Liver (tissue), 3 donors: ENCODE results near the gene PIGP.

Experiments
- EGR1 ChIP-seq, 2 donors: IDR thresholded peaks; 2 replicates each; pipeline ENCODE4 v1.6.1; 2016 to 2018; ENCODE audit warnings: antibody characterized with exemption in 2 of 2, low read depth in 2 of 2
- GABPA ChIP-seq, 2 donors: IDR thresholded peaks in 1 of 2; conservative IDR thresholded peaks in 1 of 2; 2 replicates each; pipeline ENCODE4 v1.6.1; 2016; ENCODE audit warnings: antibody characterized with exemption in 2 of 2, mild to moderate bottlenecking in 1 of 2, moderate library complexity in 1 of 2
- HNF4G ChIP-seq: IDR thresholded peaks from 2 replicates; pipeline ENCODE4 v1.6.1; 2016; ENCODE audit warnings: antibody characterized with exemption
- JUND ChIP-seq, 2 donors: IDR thresholded peaks; 2 replicates each; pipeline ENCODE4 v1.6.1; 2016; ENCODE audit warnings: antibody characterized with exemption in 2 of 2
- MAX ChIP-seq: IDR thresholded peaks from 2 replicates; pipeline ENCODE4 v1.6.1; 2016; ENCODE audit warnings: antibody characterized with exemption
- RAD21 ChIP-seq, 2 donors: IDR thresholded peaks; 2 replicates each; pipeline ENCODE4 v1.6.1; 2016; ENCODE audit warnings: antibody characterized with exemption in 2 of 2, mild to moderate bottlenecking in 2 of 2
- SP1 ChIP-seq: IDR thresholded peaks from 2 replicates; pipeline ENCODE4 v1.6.1; 2018; ENCODE audit warnings: antibody characterized with exemption, mild to moderate bottlenecking
- TAF1 ChIP-seq: conservative IDR thresholded peaks from 2 replicates; pipeline ENCODE4 v1.6.1; 2016; ENCODE audit warnings: antibody characterized with exemption, mild to moderate bottlenecking
- YY1 ChIP-seq: IDR thresholded peaks from 2 replicates; pipeline ENCODE4 v1.6.1; 2016; ENCODE audit warnings: antibody characterized with exemption, mild to moderate bottlenecking
- TF ChIP-seq, protein P1 (sequence below): fragments of 150-350 bp; IDR thresholded peaks from 2 replicates; pipeline ENCODE4 v1.5.1; 2017; ENCODE audit warnings: improper control_type of control experiment, low read depth, low read length; ENCODE audit not compliant: missing input control
- TF ChIP-seq, protein P2 (sequence below): IDR thresholded peaks from 2 replicates; pipeline ENCODE4 v1.6.1; 2016; ENCODE audit warnings: antibody characterized with exemption
- TF ChIP-seq, protein P3 (sequence below): IDR thresholded peaks from 2 replicates; pipeline ENCODE4 v1.6.1; 2016; ENCODE audit warnings: antibody characterized with exemption, mild to moderate bottlenecking
- donor health status: healthy.
- donor health status: healthy.

DNA sequence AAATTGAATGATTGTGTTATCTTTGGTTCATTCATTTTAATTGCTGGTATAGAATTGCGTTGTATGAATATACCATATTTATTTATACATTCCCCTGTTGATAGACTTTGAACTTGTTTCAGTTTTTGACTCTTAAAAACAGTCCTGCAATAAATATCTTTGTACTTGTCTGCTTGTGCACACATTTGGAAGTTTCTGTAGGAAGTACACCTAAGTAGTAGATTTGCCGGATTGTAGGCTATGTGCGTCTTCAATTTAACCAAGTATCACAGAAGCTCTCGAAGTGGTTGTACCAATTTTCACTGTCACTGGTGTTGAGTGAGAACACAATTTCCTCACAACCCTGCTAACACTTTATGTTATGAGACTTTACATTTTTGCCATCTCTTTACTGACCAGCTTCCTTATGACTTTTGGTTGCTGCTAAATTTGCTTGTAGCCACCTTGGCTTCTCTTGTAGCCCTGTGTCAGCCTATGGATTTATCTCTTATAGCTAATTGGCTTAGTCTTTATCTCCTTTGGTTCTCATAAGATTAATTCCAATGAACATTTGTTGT, 2.4 kb upstream of the PIGP start:
- TF ChIP-seq, protein P1, sequence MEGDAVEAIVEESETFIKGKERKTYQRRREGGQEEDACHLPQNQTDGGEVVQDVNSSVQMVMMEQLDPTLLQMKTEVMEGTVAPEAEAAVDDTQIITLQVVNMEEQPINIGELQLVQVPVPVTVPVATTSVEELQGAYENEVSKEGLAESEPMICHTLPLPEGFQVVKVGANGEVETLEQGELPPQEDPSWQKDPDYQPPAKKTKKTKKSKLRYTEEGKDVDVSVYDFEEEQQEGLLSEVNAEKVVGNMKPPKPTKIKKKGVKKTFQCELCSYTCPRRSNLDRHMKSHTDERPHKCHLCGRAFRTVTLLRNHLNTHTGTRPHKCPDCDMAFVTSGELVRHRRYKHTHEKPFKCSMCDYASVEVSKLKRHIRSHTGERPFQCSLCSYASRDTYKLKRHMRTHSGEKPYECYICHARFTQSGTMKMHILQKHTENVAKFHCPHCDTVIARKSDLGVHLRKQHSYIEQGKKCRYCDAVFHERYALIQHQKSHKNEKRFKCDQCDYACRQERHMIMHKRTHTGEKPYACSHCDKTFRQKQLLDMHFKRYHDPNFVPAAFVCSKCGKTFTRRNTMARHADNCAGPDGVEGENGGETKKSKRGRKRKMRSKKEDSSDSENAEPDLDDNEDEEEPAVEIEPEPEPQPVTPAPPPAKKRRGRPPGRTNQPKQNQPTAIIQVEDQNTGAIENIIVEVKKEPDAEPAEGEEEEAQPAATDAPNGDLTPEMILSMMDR, result no peak
- TF ChIP-seq YY1, result no peak
- TF ChIP-seq TAF1, result no peak
- TF ChIP-seq, protein P2, sequence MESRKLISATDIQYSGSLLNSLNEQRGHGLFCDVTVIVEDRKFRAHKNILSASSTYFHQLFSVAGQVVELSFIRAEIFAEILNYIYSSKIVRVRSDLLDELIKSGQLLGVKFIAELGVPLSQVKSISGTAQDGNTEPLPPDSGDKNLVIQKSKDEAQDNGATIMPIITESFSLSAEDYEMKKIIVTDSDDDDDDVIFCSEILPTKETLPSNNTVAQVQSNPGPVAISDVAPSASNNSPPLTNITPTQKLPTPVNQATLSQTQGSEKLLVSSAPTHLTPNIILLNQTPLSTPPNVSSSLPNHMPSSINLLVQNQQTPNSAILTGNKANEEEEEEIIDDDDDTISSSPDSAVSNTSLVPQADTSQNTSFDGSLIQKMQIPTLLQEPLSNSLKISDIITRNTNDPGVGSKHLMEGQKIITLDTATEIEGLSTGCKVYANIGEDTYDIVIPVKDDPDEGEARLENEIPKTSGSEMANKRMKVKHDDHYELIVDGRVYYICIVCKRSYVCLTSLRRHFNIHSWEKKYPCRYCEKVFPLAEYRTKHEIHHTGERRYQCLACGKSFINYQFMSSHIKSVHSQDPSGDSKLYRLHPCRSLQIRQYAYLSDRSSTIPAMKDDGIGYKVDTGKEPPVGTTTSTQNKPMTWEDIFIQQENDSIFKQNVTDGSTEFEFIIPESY, result no peak
- TF ChIP-seq, protein P3, sequence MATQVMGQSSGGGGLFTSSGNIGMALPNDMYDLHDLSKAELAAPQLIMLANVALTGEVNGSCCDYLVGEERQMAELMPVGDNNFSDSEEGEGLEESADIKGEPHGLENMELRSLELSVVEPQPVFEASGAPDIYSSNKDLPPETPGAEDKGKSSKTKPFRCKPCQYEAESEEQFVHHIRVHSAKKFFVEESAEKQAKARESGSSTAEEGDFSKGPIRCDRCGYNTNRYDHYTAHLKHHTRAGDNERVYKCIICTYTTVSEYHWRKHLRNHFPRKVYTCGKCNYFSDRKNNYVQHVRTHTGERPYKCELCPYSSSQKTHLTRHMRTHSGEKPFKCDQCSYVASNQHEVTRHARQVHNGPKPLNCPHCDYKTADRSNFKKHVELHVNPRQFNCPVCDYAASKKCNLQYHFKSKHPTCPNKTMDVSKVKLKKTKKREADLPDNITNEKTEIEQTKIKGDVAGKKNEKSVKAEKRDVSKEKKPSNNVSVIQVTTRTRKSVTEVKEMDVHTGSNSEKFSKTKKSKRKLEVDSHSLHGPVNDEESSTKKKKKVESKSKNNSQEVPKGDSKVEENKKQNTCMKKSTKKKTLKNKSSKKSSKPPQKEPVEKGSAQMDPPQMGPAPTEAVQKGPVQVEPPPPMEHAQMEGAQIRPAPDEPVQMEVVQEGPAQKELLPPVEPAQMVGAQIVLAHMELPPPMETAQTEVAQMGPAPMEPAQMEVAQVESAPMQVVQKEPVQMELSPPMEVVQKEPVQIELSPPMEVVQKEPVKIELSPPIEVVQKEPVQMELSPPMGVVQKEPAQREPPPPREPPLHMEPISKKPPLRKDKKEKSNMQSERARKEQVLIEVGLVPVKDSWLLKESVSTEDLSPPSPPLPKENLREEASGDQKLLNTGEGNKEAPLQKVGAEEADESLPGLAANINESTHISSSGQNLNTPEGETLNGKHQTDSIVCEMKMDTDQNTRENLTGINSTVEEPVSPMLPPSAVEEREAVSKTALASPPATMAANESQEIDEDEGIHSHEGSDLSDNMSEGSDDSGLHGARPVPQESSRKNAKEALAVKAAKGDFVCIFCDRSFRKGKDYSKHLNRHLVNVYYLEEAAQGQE, result no peak
- no peak for TF ChIP-seq HNF4G
- no peak for TF ChIP-seq EGR1 (IDR thresholded peaks at IDR 0.05; ENCODE audit: low read depth in 2 of 2)
- no peak for TF ChIP-seq RAD21 (IDR thresholded peaks at IDR 0.05)
- TF ChIP-seq SP1, result no peak
- no peak for TF ChIP-seq MAX
- no peak for TF ChIP-seq JUND (IDR thresholded peaks at IDR 0.05)
- TF ChIP-seq GABPA (IDR thresholded peaks at IDR 0.05 in 1 of 2, conservative IDR thresholded peaks at IDR 0.05 in 1 of 2), result no peak
